Measurements from ENCODE around the gene TRIM22.

DNA sequence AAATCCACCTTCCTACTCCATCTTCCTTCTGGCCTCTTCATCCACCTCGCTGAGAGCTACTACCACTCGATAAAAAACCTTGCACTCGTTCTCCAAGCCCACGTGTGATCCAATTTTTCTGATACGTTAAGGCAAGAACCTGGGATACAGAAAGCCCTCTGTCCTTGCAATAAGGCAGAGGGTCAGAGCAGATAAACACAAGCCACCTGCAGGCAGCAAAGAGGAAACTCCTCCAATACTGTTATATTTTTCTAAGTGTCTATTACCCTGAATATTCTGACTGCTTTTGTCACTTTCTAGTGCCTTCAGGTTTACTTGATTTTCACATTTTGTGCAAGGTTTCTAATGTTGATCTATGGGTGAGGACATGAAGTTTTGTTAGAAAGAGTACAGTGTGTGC lies 31.3 kb upstream of the TRIM22 start:
- TF ChIP-seq POLR2A (IDR thresholded peaks at IDR 0.05) (no peak), CTCF (IDR thresholded peaks at IDR 0.05) (no peak), POLR2AphosphoS5 (IDR thresholded peaks at IDR 0.05) (no peak)
